A549 (cell line): ENCODE data around the gene SERPINE3. TPM values are rescaled to one million over a fixed set of nuclear protein-coding genes. Genes with fewer than 3 reads are reported as not detected.

Experiments
- ATAC-seq, 2 experiments: fragments of 200-7000 bp in 1 of 2; fragments of >200 bp in 1 of 2; cut with Nextera tagmentation in 1 of 2; cut with Tn5 transposase in 1 of 2; 3 replicates each; pipeline versions ENCODE4 v1.8.0 to v1.9.1; 2018 to 2020; ENCODE audit warnings: mild to moderate bottlenecking in 1 of 2, moderate library complexity in 1 of 2
- CTCF ChIA-PET: fragments of 300-600 bp; sonication (Branson Sonifier 250); formaldehyde crosslinking; extraction: SDS; loops from one replicate; lab custom pipeline; 2021; ENCODE audit warnings: antibody characterized with exemption, inconsistent platforms; lab: Yijun Ruan, JAX
- POLR2A ChIA-PET: fragments of 350-600 bp; formaldehyde crosslinking; extraction: SDS; loops from one replicate; lab custom pipeline; 2021; ENCODE audit warnings: antibody characterized with exemption, inconsistent platforms; lab: Yijun Ruan, JAX
- DNase-seq, 2 experiments: peaks; one replicate each; pipeline versions ENCODE4 v3.0.0 to v3.0.0-alpha.2; 2011 to 2016; ENCODE audit warnings: low read depth in 1 of 2, low spot score in 1 of 2
- FAIRE-seq: peaks from 2 replicates; lab custom pipeline; 2011; peaks lifted over from hg19 to GRCh38; lab: Jason Lieb, UNC
- H3K27ac ChIP-seq, 2 experiments: fragments of >200 bp; sonication (Bioruptor Twin); formaldehyde crosslinking; 3 replicates each; pipeline ENCODE4 v1.5.1; 2016 to 2017
- H3K4me1 ChIP-seq: fragments of >200 bp; sonication (Bioruptor Twin); formaldehyde crosslinking; 3 replicates; pipeline ENCODE4 v1.6.1; 2016
- H3K4me2 ChIP-seq: fragments of >200 bp; sonication (Bioruptor Twin); formaldehyde crosslinking; 3 replicates; pipeline ENCODE4 v1.6.1; 2016
- H3K4me3 ChIP-seq: fragments of >200 bp; sonication (Bioruptor Twin); formaldehyde crosslinking; 3 replicates; pipeline ENCODE4 v1.5.1; 2016
- H3K9me3 ChIP-seq: fragments of >200 bp; sonication (Bioruptor Twin); formaldehyde crosslinking; 3 replicates; pipeline ENCODE4 v1.6.1; 2016
- BCL3 ChIP-seq: fragments of >200 bp; sonication (Bioruptor Twin); formaldehyde crosslinking; IDR thresholded peaks from 3 replicates; pipeline ENCODE4 v1.6.1; 2016
- CBX2 ChIP-seq: fragments of 200-600 bp; sonication (generic); IDR thresholded peaks from 2 replicates; pipeline ENCODE4 v1.6.1; 2016; ENCODE audit warnings: low read depth, mild to moderate bottlenecking, borderline replicate concordance
- CBX8 ChIP-seq: fragments of 200-600 bp; sonication (generic); IDR thresholded peaks from 2 replicates; pipeline ENCODE4 v1.6.1; 2016
- CEBPB ChIP-seq, 2 experiments: fragments of >200 bp in 1 of 2; sonication (Bioruptor Twin) in 1 of 2; formaldehyde crosslinking in 1 of 2; IDR thresholded peaks; 2 replicates each; pipeline ENCODE4 v1.6.1; 2012 to 2016
- CHD2 ChIP-seq: fragments of 150-350 bp; IDR thresholded peaks from 2 replicates; pipeline ENCODE4 v1.6.1; 2014; ENCODE audit warnings: low read length; ENCODE audit not compliant: partially characterized antibody
- CHD4 ChIP-seq: fragments of 200-600 bp; sonication (generic); IDR thresholded peaks from 2 replicates; pipeline ENCODE4 v1.6.1; 2016; ENCODE audit warnings: antibody characterized with exemption, mild to moderate bottlenecking, borderline replicate concordance
- EHF ChIP-seq: fragments of 250-450 bp; sonication (Bioruptor Pico); IDR thresholded peaks from 2 replicates; pipeline ENCODE4 v1.5.0; 2020; ENCODE audit warnings: mild to moderate bottlenecking
- FOSB ChIP-seq: fragments of 250-450 bp; sonication (Bioruptor Pico); IDR thresholded peaks from 2 replicates; pipeline ENCODE4 v1.5.0; 2020; ENCODE audit warnings: mild to moderate bottlenecking, moderate library complexity
- FOSL2 ChIP-seq, 2 experiments: fragments of 450-650 bp in 1 of 2; fragments of >200 bp in 1 of 2; sonication (Bioruptor Twin) in 1 of 2; formaldehyde crosslinking; IDR thresholded peaks; 2 replicates each; pipeline versions ENCODE4 v1.5.0 to v1.6.1; 2016 to 2020; ENCODE audit warnings: mild to moderate bottlenecking in 1 of 2, moderate library complexity in 1 of 2
- FOXS1 ChIP-seq: fragments of 250-450 bp; sonication (Bioruptor Pico); IDR thresholded peaks from 2 replicates; pipeline ENCODE4 v1.5.0; 2020; ENCODE audit warnings: mild to moderate bottlenecking, moderate library complexity
- JUNB ChIP-seq: fragments of >200 bp; sonication (Bioruptor Twin); formaldehyde crosslinking; IDR thresholded peaks from 2 replicates; pipeline ENCODE4 v1.6.1; 2016
- MYC ChIP-seq: IDR thresholded peaks from 2 replicates; pipeline ENCODE4 v1.6.1; 2012; ENCODE audit warnings: mild to moderate bottlenecking, inconsistent platforms, low read length, improper control_type of control experiment, borderline replicate concordance
- POLR2A ChIP-seq: IDR thresholded peaks from 2 replicates; pipeline ENCODE4 v1.6.1; 2012; ENCODE audit warnings: mild to moderate bottlenecking, low read length
- RAD21 ChIP-seq, 2 experiments: fragments of >200 bp in 1 of 2; sonication (Bioruptor Twin) in 1 of 2; formaldehyde crosslinking in 1 of 2; IDR thresholded peaks in 1 of 2; conservative IDR thresholded peaks in 1 of 2; 2 replicates in 1 of 2; 3 replicates in 1 of 2; pipeline ENCODE4 v1.6.1; 2012 to 2018; ENCODE audit warnings: inconsistent platforms in 1 of 2
- RNF2 ChIP-seq: fragments of 200-600 bp; sonication (generic); IDR thresholded peaks from 2 replicates; pipeline ENCODE4 v1.6.1; 2016; ENCODE audit warnings: low read depth, mild to moderate bottlenecking, antibody characterized with exemption, moderate library complexity, borderline replicate concordance
- SREBF2 ChIP-seq: fragments of 450-650 bp; IDR thresholded peaks from 2 replicates; pipeline ENCODE4 v1.6.1; 2014; ENCODE audit warnings: mild to moderate bottlenecking, moderate library complexity
- TP53 ChIP-seq: fragments of 250-450 bp; sonication (Bioruptor Pico); IDR thresholded peaks from 2 replicates; pipeline ENCODE4 v1.5.0; 2021; ENCODE audit warnings: mild to moderate bottlenecking, moderate library complexity
- ZFP36 ChIP-seq: fragments of 450-650 bp; IDR thresholded peaks from 2 replicates; pipeline ENCODE4 v1.6.1; 2014; ENCODE audit warnings: borderline replicate concordance; ENCODE audit not compliant: partially characterized antibody
- ZSCAN20 ChIP-seq: fragments of 250-450 bp; sonication (Bioruptor Pico); IDR thresholded peaks from 2 replicates; pipeline ENCODE4 v1.8.0; 2022; ENCODE audit warnings: mild to moderate bottlenecking, moderate library complexity
- WGBS: methylation state at CpG from one replicate; pipeline ENCODE4 v1.1.6; 2017; ENCODE audit errors: missing lambda C conversion rate; 5-methylcytosine and 5-hydroxymethylcytosine counted together
- polyA plus RNA-seq, 4 experiments: library from polyadenylated mRNA; depleted of rRNA in 3 of 4; stranded (reverse); fragments of >200 nt; fragmentation: RNase III in 1 of 4; extraction: RNeasy Plus Mini Kit Qiagen cat#74134 plus additional on column Dnase treatment in 1 of 4; gene quantifications; 2 replicates in 3 of 4; 3 replicates in 1 of 4; pipeline ENCODE4 v1.2.3, GENCODE V29; 2011 to 2017
- TF ChIP-seq, protein P1 (sequence below): fragments of 450-650 bp; IDR thresholded peaks from 2 replicates; pipeline ENCODE4 v1.6.1; 2014; ENCODE audit warnings: antibody characterized with exemption

SERPINE3 gene
- polyA plus RNA-seq, 2 of the 4 experiments (the other 2 are of a cell fraction) = 0.09 TPM; not detected in 1

- TF ChIP-seq CHD4 (no peak), BCL3 (no peak), FOSL2 (IDR thresholded peaks at IDR 0.05) (no peak), FOSL2 (CRISPR knock-in tag; IDR thresholded peaks at IDR 0.05) (no peak), SREBF2 (no peak), RAD21 (conservative IDR thresholded peaks at IDR 0.05 in 1 of 2, IDR thresholded peaks at IDR 0.05 in 1 of 2) (no peak), CHD2 (no peak)
Measured at GRCh38 chr13:51348069-51348967, 8.8 kb downstream of the SERPINE3 start (continued).

DNA sequence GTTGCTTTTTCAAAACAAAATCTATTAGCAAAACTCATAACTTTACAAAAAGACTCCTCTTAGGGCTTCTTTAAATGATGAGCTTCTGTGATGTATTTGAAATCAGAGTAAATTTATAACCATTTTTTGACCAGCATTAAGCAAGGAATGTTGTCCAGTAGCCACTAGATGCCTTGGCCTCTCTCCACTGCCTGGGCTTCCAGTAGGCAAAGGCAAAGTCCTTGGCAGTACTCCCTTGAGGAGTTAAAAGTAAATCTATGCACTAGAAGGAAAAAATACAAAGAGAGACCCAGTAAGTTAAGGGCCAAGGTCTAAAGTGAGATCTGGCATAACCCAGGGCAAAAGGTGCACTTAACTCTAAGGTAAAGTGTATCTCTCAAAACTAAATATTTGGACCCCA, 9.5 kb downstream of the SERPINE3 start:
- ATAC-seq = no peak
- ChIA-PET POLR2A (no interaction called here), CTCF (interaction anchor here (0.7 kb wide), 1 partner anchor 94 kb away, joined by 3 read pairs; no protein-coding TSS in a partner anchor)

GRCh38 chr13:51355217-51355616, 15.7 kb downstream of the SERPINE3 start:
- TF ChIP-seq POLR2A = no peak
- TF ChIP-seq TP53 = no peak
- TF ChIP-seq ZFP36 = no peak
- no peak for TF ChIP-seq CBX2
- TF ChIP-seq RNF2 = no peak
- no peak for TF ChIP-seq CEBPB (IDR thresholded peaks at IDR 0.05)
- TF ChIP-seq SREBF2 = no peak
- TF ChIP-seq CBX8 = no peak
- TF ChIP-seq EHF (CRISPR knock-in tag) = no peak
- no peaks in the 10 kb centered on the region for H3K9me3 ChIP-seq
- ATAC-seq (no peak), FAIRE-seq (no peak), DNase-seq (no peak)
- peaks cover 3% of the 10 kb centered on the region; the same call in 1 of the 3 replicates for H3K4me1 ChIP-seq
- no peak overlapping the region for H3K4me2 ChIP-seq
- no peak overlapping the region for H3K27ac ChIP-seq
- no peak overlapping the region for H3K4me3 ChIP-seq
- POLR2A ChIA-PET = no interaction called here
- WGBS = 40% methylated on average over 2 of the region's 2 CpGs
- CTCF ChIA-PET = no interaction called here

More for the DNA sequence above, 9.5 kb downstream of the SERPINE3 start:
- no peaks in the 10 kb centered on the region for H3K9me3 ChIP-seq
- no peak for DNase-seq
- no peak for FAIRE-seq
- no peak overlapping the region for H3K4me3 ChIP-seq
- H3K4me1 ChIP-seq = peaks cover 3% of the 10 kb centered on the region; the same call in 1 of the 3 replicates
- H3K27ac ChIP-seq = no peak overlapping the region
- no peak overlapping the region for H3K4me2 ChIP-seq
- TF ChIP-seq MYC (no peak), RAD21 (conservative IDR thresholded peaks at IDR 0.05 in 1 of 2, IDR thresholded peaks at IDR 0.05 in 1 of 2) (no peak), CEBPB (IDR thresholded peaks at IDR 0.05) (no peak), FOSB (CRISPR knock-in tag) (no peak), EHF (CRISPR knock-in tag) (no peak), FOXS1 (CRISPR knock-in tag) (no peak), JUNB (no peak), ZSCAN20 (CRISPR knock-in tag) (no peak), CBX8 (no peak)
- TF ChIP-seq, protein P1, sequence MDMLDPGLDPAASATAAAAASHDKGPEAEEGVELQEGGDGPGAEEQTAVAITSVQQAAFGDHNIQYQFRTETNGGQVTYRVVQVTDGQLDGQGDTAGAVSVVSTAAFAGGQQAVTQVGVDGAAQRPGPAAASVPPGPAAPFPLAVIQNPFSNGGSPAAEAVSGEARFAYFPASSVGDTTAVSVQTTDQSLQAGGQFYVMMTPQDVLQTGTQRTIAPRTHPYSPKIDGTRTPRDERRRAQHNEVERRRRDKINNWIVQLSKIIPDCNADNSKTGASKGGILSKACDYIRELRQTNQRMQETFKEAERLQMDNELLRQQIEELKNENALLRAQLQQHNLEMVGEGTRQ = no peak
